NCI-H1417 (cell line): ENCODE results near the gene ASXL2.
A peak's percentile ranks its signal among the peaks of the same experiment; 100 is the strongest.
"Not testable (repeated sequence)": the region's sequence is repeated elsewhere in the genome, so short reads cannot be mapped to it uniquely, and the experiment has no call there.

Experiments
- DNase-seq, 3 experiments: peaks; one replicate each; lab custom pipeline; 2025; lab: John Stamatoyannopoulos, UW

The ASXL2 gene

DNA sequence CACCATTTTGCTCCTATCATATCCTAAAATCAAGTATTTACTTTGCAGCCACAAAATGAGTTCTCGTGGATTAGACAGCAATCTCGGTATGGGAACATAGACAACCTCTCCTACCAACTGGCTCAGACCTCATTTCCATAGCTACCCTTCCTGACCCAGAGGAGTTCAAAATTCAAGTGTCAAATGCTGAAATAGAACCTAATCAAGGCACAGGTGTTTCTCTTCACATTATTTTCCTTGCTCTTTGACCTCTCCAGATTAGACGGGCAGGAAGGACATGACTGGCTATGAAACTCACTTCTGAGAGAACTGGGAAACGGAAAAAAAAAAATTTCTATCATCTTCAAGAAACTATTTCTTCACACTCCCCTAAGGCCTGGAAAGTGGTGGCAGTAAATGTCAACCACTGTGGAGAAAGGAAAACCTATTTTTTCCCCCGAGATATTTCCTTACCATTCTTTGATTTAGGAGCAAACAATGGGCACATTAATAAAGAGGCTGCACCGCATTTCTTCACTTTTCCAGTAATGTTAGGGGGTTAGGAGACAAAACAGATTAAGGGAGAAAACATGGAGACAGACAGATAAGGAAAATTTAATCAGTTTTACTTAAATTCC lies 141.3 kb downstream of the ASXL2 start:
- no peak for DNase-seq

GRCh38 chr2:25735835-25736234 lies 142.5 kb downstream of the ASXL2 start:
- no peak for DNase-seq

DNA sequence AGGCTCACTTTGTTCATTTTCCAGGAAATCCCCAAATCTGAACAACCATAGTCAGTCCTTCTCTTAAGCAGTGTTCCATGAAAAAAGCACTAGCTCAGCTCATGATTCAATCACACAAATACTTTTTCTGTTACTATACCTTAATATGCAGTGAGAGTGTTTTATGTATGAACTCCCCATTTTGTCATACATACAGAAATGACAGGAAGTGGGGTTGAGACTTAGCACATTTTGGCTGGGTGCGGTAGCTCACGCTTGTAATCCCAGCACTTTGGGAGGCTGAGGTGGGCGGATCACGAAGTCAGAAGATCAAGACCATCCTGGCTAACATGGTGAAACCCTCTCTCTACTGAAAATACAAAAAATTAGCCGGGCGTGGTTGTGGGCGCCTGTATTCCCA lies 149.7 kb downstream of the ASXL2 start:
- no peak for DNase-seq

GRCh38 chr2:25726522-25726921 lies 151.8 kb downstream of the ASXL2 start:
- DNase-seq = no peak

DNA sequence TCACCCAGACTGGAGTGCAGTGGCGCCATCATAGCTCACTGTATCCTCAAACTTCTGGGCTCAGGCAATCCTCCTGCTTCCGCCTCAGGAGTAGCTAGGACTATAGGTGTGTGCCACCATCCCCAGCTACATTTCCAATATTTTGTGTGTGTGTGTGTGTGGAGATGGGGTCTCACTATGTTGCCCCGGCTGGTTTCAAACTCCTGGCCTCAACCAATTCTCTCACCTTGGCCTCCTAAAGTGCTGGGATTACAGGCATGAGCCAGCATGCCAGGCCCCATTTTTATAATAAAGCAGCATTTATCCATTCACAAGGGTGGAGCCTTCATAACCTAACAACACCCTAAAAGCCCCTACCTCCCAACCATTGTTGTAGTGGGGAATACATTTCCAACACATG lies 152.4 kb downstream of the ASXL2 start:
- DNase-seq = no peak

DNA sequence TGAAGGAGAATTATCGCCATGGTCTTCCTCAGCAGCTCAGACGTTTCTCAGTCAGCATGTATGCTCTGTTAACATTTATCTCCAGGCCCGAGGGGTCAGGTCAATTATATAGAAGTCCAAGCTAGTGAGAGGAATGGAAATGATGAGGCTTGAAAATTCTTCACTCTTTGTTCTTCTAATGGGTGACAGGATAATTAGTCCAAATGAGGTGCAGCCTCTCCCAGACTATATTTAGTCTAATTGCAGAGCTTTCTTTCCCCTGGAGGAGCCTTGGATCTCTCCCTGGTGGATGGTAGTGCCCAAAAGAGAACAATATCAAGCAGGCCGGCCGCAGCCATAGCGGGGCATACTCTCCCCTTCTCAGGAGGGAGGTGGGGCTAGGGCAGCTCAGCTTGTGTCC lies 153.5 kb downstream of the ASXL2 start:
- DNase-seq = peak in 1 of 3 experiments; percentile 41

GRCh38 chr2:25722224-25722623 lies 156.1 kb downstream of the ASXL2 start:
- no peak for DNase-seq

- DNase-seq = no peak
Observed at GRCh38 chr2:25720575-25720974, 157.7 kb downstream of the ASXL2 start.

GRCh38 chr2:25714740-25715139 lies 163.5 kb downstream of the ASXL2 start:
- no peak for DNase-seq

DNA sequence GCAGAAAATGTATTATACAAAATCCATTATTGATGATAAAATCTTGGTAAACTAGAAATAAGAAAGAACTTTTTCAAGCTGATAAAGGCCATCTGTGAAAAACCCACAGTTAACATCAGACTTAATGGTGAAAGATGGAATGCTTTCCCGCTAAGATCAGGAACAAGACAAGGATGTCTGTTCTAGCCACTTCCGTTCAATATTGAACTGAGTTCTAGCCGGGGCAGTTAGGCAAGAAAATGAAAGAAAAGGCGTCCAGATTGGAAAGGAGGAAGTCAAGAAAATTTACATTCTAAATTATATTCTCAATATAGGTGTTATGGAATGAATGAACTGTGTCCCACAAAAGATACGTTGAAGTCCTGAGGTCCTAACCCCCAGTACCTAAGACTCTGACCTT lies 165.8 kb downstream of the ASXL2 start:
- no peak for DNase-seq

DNA sequence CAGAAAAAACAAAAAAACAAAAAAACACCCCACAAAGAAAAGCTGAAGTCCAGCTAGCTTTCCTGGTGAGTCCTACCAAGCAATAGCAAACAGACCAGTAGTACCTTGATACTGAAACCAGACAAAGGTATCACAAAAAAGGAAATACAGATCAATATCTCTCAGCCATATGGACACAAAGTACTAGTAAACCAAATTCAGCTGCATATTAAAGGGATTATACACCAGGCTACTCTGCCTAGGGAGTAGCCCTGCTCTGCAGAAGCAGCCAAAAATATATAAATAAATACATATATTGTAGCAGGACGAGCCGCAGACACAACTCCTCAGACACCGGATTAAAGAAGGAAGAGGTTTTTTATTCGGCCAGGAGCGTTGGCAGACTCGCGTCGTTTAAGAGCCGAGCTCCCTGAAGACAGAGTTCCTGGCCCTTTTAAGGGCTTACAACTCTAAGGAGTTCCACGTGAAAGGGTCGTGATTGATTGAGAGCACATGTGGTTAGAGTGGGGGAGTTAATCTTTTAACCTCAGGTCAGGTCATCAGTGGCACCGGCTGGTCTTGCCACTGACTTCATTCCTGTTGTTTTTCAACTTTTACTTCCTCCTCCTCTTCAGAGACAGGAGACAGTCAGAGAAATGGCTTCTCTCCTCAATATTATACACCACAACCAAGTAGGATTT lies 166.5 kb downstream of the ASXL2 start:
- DNase-seq = no peak

DNA sequence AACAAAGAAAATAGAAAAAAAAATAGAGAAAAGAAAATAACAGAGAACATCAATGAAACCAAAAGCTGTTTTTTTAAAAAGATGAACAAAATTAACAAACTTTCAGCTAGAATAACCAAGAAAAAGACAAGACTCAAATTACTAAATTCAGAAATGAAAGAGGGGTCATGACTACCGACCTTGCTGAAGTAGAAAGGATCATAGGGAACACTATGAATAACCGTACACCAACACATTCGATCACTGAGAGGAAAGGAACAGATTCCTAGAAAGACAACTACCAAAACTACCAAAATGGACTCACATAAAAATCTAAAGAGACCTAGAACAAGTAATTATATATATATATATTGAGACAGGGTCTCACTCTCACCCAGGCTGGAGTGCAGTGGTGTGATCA lies 167.5 kb downstream of the ASXL2 start:
- DNase-seq = no peak

DNA sequence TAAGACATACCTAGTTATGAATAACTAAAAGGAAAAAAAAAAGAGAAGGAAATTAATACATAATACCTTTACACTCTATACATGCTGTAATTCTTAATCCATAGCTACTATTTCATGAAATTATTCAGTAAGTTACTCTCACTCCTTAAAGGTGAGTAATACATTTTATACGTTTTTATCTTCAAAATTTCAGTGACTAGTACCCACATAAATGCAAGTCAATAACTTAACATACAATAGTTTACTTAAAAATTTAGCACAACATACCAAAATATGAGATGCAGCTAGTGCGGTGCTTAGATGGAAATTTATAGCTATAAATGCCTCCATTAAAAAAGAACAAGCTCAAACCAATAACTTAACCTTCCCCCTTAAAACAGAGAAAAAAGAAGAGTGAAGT lies 168.9 kb downstream of the ASXL2 start:
- DNase-seq = no peak

- DNase-seq = no peak
Observed at GRCh38 chr2:25707927-25708590, 170.2 kb downstream of the ASXL2 start.

GRCh38 chr2:25705575-25705974 lies 172.7 kb downstream of the ASXL2 start:
- not testable (repeated sequence) for DNase-seq

DNA sequence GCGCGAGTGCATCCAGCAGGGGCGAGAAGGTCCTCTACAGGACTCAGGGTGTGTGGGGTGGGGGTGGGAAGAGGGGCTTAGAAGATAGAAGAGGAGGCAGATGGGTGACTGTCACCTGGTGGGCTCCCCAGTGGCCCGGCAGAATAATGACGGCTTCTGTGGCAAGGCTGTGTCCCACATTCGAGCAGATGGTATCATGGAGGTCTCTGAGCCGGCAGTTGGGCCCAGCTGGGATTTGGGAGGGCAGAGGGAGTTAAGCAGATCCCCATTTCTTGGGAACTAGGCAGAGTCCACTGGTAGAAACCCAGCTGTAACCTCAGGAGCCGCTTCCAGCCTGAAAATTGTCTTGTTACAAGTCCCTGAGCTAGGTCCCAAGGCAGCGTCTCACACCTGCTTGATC lies 176.5 kb downstream of the ASXL2 start:
- DNase-seq = no peak

GRCh38 chr2:25700221-25700660 lies 178.0 kb downstream of the ASXL2 start:
- peak; percentile 38 to 74 (median 67) for DNase-seq

DNA sequence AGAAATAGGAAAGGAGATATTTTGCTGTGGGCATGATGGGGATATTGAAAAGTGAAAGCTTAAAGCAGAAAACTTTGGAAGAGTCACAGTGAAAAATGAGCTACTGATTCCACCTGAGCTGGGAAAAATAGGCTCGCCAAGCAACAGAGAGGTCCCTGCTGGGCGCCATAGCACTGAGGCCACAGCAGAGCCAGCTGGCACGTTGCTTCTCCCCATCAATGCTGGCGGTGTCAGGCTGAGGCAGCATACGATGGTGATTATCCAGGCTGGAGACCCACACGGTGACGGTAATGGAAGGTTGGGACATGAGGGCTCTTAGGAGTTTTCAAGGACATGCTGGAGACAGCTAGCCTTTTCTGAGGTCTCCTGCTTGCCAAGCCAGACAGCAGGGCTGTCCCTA lies 179.1 kb downstream of the ASXL2 start:
- DNase-seq = peak; percentile 25 to 59 (median 40)

GRCh38 chr2:25698752-25699151 lies 179.5 kb downstream of the ASXL2 start:
- DNase-seq = no peak

DNA sequence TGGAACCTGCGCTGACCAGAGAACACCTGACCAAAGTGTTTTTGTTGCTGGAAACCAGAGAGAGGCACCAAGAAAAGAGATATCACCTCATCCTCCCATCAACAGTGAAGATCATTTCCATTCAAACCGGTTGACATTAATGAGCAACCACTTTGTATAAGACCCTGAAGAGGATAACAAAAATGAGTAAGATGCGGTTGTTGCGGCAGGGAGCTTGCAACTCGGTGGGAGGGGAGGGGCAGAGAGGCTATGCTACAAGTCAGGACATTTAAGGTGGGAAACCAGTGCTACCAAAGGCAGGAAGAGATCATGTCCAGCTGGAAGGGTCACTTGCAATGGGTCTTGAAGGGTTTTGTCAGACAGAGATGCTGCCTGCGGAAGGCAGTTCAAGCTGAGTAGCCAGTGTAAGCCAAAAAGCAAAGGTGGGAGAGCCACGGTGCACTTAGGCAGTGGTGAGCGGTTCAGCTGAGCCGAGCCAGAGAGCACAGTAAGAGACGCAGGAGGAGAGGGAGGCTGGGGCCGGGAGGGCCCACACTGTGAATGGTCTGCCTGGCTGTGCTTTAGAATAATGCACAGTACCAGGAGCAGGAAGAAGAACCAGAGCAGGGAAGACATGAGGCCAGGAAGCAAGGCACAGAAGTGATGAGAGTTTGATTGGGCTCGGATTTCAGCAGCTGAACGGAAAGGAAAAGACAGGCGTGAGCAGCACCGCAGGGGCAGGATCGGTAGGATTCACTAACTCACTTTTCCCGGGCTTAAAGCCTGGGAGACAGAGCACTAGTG lies 180.5 kb downstream of the ASXL2 start:
- peak in 1 of 3 experiments; percentile 34 for DNase-seq

DNA sequence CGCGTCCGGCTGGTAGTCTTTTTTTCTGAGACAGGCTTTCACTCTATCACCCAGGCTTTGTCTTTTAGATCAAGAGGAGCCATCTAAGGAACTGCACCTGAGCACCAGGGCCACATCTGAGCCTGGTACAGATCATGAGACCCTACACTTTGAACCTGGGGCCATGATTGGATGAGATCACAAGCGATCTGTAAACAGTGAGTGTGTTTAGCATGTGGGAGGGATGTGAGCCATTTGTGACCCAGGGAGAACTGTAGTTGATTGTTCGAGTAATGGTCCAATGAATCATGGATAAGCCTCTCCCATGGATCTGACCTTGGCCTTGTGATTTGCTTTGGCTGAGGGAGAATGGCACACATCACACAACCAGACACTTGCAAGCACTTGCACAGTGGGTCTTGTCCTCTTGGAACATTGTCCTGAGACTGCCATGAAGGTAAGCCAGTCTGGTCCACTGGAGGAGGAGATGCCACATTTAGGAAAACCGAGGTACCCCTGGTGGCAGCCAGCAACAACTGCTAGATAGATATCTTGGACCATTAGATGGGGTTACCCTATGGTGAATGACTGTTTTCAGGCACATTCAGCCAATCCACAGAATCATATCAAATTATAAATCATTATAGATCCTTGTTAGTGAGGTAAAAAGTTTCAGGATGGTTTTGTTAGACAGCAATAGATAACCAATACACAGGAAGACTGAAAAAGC lies 185.4 kb downstream of the ASXL2 start:
- DNase-seq = no peak

DNA sequence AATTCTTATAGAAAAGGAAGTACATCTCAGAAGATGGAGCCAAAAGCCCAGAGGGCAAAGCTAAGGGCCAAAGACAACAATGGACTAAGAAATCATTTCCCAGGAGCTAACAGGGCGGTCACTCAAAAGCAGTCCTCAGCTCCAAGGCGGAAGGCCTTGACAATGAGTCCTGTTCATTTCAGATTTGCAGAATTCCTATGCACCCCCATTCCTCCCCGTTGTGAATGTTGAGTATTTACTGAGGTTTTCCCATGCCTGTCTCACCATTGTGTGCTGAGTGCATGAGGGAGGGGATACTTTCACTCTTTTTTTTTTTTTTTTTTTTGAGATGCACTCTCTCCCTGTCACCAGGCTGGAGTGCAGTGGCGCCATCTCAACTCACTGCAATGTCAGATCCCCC lies 186.1 kb downstream of the ASXL2 start:
- no peak for DNase-seq
